Measurements from ENCODE around the gene ERN1.

Gene ERN1

DNA sequence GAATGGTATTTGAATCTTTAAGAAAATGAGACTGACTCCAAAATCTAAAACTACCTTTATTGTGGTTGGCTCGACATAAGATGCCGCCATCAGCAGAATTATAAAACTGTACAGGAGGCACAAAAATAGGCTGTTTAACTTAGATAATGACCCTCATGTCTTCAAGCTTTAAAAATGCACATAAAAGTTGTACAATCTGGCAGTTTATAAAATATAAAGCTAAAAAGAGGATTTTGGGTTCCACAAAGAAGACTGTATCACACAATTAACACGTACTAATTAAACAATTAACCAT is 90.9 kb downstream of the ERN1 start:
- TF ChIP-seq POLR2A (IDR thresholded peaks at IDR 0.05; ENCODE audit: extremely low read depth, insufficient read length): no peak
- no peak for TF ChIP-seq MYC (IDR thresholded peaks at IDR 0.05; ENCODE audit: low read depth, low read length)
- TF ChIP-seq, protein P1, sequence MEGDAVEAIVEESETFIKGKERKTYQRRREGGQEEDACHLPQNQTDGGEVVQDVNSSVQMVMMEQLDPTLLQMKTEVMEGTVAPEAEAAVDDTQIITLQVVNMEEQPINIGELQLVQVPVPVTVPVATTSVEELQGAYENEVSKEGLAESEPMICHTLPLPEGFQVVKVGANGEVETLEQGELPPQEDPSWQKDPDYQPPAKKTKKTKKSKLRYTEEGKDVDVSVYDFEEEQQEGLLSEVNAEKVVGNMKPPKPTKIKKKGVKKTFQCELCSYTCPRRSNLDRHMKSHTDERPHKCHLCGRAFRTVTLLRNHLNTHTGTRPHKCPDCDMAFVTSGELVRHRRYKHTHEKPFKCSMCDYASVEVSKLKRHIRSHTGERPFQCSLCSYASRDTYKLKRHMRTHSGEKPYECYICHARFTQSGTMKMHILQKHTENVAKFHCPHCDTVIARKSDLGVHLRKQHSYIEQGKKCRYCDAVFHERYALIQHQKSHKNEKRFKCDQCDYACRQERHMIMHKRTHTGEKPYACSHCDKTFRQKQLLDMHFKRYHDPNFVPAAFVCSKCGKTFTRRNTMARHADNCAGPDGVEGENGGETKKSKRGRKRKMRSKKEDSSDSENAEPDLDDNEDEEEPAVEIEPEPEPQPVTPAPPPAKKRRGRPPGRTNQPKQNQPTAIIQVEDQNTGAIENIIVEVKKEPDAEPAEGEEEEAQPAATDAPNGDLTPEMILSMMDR (IDR thresholded peaks at IDR 0.05; ENCODE audit: low read depth, low read length): no peak
- TF ChIP-seq, protein P2, sequence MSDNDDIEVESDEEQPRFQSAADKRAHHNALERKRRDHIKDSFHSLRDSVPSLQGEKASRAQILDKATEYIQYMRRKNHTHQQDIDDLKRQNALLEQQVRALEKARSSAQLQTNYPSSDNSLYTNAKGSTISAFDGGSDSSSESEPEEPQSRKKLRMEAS (IDR thresholded peaks at IDR 0.05; ENCODE audit: low read depth, low read length): no peak
- no peak for DNase-seq (ENCODE audit: low read depth)
- no peak overlapping the region for H3K4me3 ChIP-seq (ENCODE audit: low read depth, low read length)

DNA sequence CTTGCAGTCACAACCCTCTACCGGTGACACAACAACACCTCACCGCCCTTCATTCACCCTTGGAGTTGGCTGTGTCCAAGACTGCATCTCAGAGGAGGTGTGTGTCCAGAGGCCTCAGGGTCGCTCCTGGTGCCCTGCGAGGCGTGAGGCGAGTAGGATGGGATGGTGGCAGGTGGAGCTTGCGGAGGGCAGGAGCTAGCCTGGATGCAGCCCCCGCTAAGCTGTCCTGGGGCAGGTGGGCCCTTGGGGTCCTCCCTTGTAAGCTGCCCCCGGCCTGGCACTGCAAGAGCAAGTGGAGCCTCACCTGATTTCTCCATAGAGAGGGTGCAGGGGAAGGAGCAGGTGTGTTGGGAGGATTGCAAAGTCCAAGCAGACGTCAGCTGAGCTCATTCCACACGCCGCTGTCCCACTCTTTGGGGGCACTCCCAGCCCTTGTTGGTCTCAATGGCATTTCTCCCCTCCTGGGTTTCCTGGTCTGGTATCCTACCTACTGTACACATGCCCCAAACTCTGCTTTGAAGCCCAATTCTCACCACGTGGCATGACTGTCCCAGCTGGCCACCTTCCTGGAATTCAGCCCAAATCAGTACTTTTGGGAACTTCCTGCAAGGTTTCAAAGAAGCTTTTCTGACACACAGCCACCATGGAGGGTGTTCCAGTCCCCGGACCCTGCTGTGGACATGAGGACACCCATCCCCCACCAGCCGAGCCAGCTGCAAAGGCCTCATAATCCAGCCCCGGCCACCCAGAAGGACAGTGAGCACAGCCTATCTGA is 91.4 kb downstream of the ERN1 start:
- TF ChIP-seq, protein P1 (IDR thresholded peaks at IDR 0.05; ENCODE audit: low read depth, low read length): no peak
- TF ChIP-seq POLR2A (IDR thresholded peaks at IDR 0.05; ENCODE audit: extremely low read depth, insufficient read length) (no peak), MYC (IDR thresholded peaks at IDR 0.05; ENCODE audit: low read depth, low read length) (no peak)
- TF ChIP-seq, protein P2 (IDR thresholded peaks at IDR 0.05; ENCODE audit: low read depth, low read length): no peak
- H3K4me3 ChIP-seq (ENCODE audit: low read depth, low read length): no peak overlapping the region
- DNase-seq (ENCODE audit: low read depth): no peak

DNA sequence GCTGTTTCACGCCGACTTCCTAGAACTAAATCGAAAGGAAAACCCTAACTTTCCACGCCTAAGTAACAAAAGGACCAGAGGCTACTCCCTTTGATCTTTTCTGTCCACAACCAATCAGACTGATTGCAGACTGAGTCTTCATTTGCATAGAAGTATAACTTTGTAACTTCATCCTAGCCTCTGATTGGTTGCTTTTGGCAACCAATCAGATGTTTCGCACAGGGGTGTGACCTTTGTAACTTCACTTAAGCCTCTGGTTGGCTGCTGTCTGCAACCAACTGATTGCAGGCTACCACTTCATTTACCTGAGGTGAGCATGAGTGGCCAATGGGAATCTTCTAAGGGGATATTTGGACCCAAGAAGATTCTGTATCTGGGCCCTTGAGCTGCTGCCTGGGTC is 92.1 kb downstream of the ERN1 start:
- TF ChIP-seq POLR2A (IDR thresholded peaks at IDR 0.05; ENCODE audit: extremely low read depth, insufficient read length): no peak
- no peak for TF ChIP-seq MYC (IDR thresholded peaks at IDR 0.05; ENCODE audit: low read depth, low read length)
- TF ChIP-seq, protein P2 (IDR thresholded peaks at IDR 0.05; ENCODE audit: low read depth, low read length): no peak
- TF ChIP-seq, protein P1 (IDR thresholded peaks at IDR 0.05; ENCODE audit: low read depth, low read length): no peak
- DNase-seq (ENCODE audit: low read depth): no peak

DNA sequence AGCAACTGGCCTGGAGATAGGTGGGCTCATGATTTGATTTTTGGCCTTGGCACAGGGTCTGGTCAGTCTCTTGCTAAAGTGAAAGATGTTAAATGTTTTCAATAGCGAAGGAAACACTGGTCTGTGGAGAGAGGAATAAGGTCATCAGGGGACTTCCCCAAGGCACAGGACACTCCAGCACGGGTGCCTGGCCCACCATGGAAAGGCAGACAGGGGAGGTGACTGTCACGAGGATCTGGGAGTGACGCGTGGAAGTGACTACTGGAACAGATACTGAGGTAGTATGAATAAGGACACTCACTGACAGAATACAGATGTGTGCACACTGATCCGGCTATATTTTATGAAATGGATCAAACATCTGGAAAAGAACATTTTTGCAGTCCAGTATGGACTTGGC is 92.8 kb downstream of the ERN1 start:
- DNase-seq (ENCODE audit: low read depth): no peak
- no peak for TF ChIP-seq MYC (IDR thresholded peaks at IDR 0.05; ENCODE audit: low read depth, low read length)
- TF ChIP-seq, protein P1 (IDR thresholded peaks at IDR 0.05; ENCODE audit: low read depth, low read length): no peak
- no peak for TF ChIP-seq POLR2A (IDR thresholded peaks at IDR 0.05; ENCODE audit: extremely low read depth, insufficient read length)
- TF ChIP-seq, protein P2 (IDR thresholded peaks at IDR 0.05; ENCODE audit: low read depth, low read length): no peak
- no peak overlapping the region for H3K4me3 ChIP-seq (ENCODE audit: low read depth, low read length)

More for the DNA sequence above, 92.1 kb downstream of the ERN1 start:
- no peak overlapping the region for H3K4me3 ChIP-seq (ENCODE audit: low read depth, low read length)

DNA sequence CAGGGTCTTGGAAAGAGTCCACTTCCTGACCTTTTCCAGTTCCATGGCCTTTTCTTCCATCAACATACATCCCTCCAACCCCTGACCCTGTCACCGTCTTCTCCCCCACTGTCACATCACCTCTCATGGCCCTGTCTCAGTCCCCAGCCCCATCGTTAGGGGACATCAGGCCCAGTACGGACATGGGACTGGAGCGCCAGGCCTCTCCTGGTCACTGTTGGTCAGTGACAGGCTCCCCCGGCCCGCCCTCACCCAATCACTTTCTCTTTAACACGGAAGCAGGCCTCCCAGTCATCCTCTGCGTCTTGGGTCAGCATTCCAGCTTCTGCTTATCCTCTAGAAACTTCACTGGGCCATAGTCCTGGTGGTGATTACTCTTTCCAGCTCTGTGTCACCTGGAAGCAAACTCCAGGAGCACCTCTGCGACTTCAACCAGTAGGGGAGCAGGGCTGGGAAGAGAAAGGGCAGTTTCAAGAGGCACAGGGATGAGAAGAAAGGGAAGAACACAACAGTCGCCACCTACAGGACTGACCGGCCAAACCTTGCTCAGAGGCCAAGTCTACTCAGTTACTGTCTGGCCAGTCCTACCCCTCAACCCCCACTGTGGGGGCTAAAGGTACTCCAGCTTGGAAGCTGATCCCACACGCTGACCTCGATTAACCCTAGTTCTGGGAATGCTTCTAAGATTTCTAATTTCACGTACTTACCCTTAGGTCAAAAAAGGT is 93.6 kb downstream of the ERN1 start:
- TF ChIP-seq, protein P2 (IDR thresholded peaks at IDR 0.05; ENCODE audit: low read depth, low read length): no peak
- TF ChIP-seq POLR2A (IDR thresholded peaks at IDR 0.05; ENCODE audit: extremely low read depth, insufficient read length) (no peak), MYC (IDR thresholded peaks at IDR 0.05; ENCODE audit: low read depth, low read length) (no peak)
- TF ChIP-seq, protein P1 (IDR thresholded peaks at IDR 0.05; ENCODE audit: low read depth, low read length): peak; percentile 15
- no peak for DNase-seq (ENCODE audit: low read depth)
- no peak overlapping the region for H3K4me3 ChIP-seq (ENCODE audit: low read depth, low read length)

Data from NB4 (cell line).